Measurements from ENCODE around the gene PTPN5.

GRCh38 chr11:18749681-18750319 lies 41.8 kb downstream of the PTPN5 start:
- TF ChIP-seq CTCF (IDR thresholded peaks at IDR 0.05) (no peak), POLR2A (IDR thresholded peaks at IDR 0.05) (no peak)
